ENCODE measurements around the gene EPYC.

- TF ChIP-seq, protein P1, sequence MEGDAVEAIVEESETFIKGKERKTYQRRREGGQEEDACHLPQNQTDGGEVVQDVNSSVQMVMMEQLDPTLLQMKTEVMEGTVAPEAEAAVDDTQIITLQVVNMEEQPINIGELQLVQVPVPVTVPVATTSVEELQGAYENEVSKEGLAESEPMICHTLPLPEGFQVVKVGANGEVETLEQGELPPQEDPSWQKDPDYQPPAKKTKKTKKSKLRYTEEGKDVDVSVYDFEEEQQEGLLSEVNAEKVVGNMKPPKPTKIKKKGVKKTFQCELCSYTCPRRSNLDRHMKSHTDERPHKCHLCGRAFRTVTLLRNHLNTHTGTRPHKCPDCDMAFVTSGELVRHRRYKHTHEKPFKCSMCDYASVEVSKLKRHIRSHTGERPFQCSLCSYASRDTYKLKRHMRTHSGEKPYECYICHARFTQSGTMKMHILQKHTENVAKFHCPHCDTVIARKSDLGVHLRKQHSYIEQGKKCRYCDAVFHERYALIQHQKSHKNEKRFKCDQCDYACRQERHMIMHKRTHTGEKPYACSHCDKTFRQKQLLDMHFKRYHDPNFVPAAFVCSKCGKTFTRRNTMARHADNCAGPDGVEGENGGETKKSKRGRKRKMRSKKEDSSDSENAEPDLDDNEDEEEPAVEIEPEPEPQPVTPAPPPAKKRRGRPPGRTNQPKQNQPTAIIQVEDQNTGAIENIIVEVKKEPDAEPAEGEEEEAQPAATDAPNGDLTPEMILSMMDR (conservative IDR thresholded peaks at IDR 0.05; ENCODE audit: low read length) = peak; percentile 73
- no peak for TF ChIP-seq EZH2phosphoT487 (IDR thresholded peaks at IDR 0.05; ENCODE audit: borderline replicate concordance, low read depth, low read length)
These were observed 26.5 kb downstream of the EPYC start for GRCh38 chr12:90978117-90978770.

All from OCI-LY7 (cell line).